A549 treated with CORT108297 at 1 μM for 4 hours (cell line): ENCODE results near the gene XPA. TPM values are rescaled to one million over a fixed set of nuclear protein-coding genes. Genes with fewer than 3 reads are reported as not detected.

ENCODE experiments used
- total RNA-seq: library from RNA; stranded (reverse); fragments of 200-300 nt; extraction: Qiagen RNA extraction; gene quantifications from 5 replicates; pipeline ENCODE4 v1.2.3, GENCODE V29; 2022

The XPA gene
- total RNA-seq, result 12.0 to 13.9 TPM (median 12.8 TPM) in 5 replicates

DNA sequence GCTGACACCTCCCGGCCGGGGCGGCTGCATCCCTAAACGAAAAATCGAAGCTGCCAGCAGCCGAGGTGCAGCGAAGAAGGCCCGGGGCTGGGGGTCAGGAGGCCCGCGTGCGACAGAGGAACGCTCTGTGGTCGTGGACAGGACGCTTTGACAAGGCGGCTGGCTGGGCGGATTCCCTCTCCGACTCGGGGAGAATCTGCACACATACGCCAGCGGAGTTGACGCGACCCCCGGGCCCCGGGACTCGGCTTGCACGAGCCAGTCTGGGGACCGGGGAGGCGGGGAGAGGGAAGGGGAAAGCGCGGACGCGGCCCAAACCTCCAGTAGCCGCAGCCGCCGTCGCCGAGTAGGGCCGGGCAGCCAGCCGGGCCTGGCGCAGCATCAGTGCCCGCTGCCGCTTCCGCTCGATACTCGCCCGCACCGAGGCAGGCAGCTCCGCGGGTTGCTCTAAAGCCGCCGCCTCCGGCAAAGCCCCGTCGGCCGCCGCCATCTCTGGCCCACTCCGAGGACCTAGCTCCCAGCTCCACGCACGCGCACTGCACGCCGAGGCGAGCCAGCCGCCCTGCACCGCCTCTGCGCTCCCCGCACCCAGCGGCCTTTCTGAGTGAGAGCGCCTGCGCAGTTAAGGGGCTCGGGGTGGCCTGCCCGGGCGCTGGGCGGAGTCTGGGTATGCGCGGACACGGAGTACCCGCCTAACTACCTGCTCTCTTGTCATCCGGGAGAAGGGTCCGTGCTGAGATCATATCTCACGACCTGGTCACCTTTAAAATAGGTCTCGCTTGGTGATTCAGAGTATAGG lies at the start of gene XPA:
Gene XPA, minus strand, starts transcription at position 538 of the 799 bp plus-strand sequence. Its CDS starts 48 bp downstream, at position 490.

DNA sequence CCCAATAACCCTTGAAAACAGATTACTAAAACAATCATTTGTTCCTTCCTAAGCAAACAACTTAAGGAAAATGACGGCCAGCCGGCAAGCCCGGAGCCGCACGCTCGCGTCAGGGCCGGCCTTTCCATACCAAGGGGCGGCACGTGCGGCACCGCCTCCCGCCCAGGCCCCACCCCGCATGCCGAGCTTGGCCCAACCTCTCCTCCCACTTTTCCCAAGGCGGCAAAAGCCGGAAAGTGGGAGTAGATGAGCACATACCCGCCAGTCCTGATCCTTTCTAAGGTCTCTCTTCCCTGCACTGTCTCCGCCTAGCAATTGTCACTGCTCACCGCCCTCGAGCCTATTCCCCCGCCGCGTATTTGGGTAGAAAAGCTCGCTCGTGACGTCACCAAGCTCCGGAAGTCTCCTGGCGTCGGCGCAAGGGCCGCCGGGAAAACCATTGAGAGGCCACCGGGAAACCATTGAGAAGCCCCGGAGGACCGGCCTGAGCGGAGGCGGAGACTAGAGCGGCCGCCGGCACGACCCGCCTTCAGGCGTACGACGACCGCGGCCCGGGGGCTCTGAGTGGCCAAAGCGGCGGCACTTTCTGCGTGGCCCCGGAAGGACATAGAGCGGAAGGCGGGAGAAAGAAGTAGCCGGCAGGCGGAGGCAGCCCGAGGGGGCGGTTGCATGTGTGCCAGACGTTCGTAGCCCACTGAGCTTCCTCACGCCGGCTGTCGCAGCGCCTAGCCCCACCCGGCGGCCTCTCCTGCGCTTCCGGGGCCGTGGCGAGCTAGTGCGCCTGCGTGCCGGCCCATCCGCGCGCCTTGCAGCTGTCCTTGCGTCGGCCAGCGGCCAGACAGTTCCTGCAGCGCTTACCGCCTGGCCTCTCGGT lies 63.9 kb downstream of the XPA start, which contains the start of the genes NCBP1 and TSTD2:
Gene NCBP1, plus strand, starts transcription at position 837 of the 874 bp plus-strand sequence. CDS start 61 bp downstream, outside the sequence.
Gene TSTD2, minus strand, starts transcription at position 384 of the 874 bp plus-strand sequence. CDS start 5,806 bp downstream, outside the sequence.

Other genes with a start within 250 kb of the XPA start
- 2.3 to 2.9 TPM (median 2.5 TPM) in 5 replicates for gene TMOD1, start 195.7 kb downstream of the XPA start, total RNA-seq
- gene TSTD2, start 64.0 kb downstream of the XPA start, total RNA-seq, result 10.2 to 11.4 TPM (median 10.9 TPM) in 5 replicates
- 26.1 to 28.4 TPM (median 27.3 TPM) in 5 replicates for gene NCBP1, start 63.5 kb downstream of the XPA start, total RNA-seq
- 3.2 to 4.5 TPM (median 4.0 TPM) in 5 replicates for gene FOXE1, start 155.9 kb upstream of the XPA start, total RNA-seq
- gene TRMO, start 225.2 kb upstream of the XPA start, total RNA-seq, result 11.9 to 15.3 TPM (median 12.4 TPM) in 5 replicates
- not detected in 5 replicates for gene HEMGN, start 240.8 kb upstream of the XPA start, total RNA-seq